Measurements from ENCODE around the gene SGPL1.

Gene SGPL1

GRCh38 chr10:70809726-70810125 lies 6.0 kb upstream of the SGPL1 start:
- no peak for DNase-seq (ENCODE audit: low read depth, low spot score)

GRCh38 chr10:70810967-70811366 lies 4.8 kb upstream of the SGPL1 start:
- no peak for DNase-seq (ENCODE audit: low read depth, low spot score)

- no peak for DNase-seq (ENCODE audit: low read depth, low spot score)
Measured at GRCh38 chr10:70811881-70812280, 3.9 kb upstream of the SGPL1 start.

GRCh38 chr10:70812814-70813213 lies 2.9 kb upstream of the SGPL1 start:
- no peak for DNase-seq (ENCODE audit: low read depth, low spot score)

- no peak for DNase-seq (ENCODE audit: low read depth, low spot score)
Measured at GRCh38 chr10:70814126-70814525, 1.6 kb upstream of the SGPL1 start.

GRCh38 chr10:70816220-70816894 lies 609 bp downstream of the SGPL1 start:
- no peak for DNase-seq (ENCODE audit: low read depth, low spot score)

GRCh38 chr10:70820976-70821750 lies 5.4 kb downstream of the SGPL1 start:
- no peak for DNase-seq (ENCODE audit: low read depth, low spot score)

- no peak for DNase-seq (ENCODE audit: low read depth, low spot score)
Measured at GRCh38 chr10:70822076-70822820, 6.5 kb downstream of the SGPL1 start.

- no peak for DNase-seq (ENCODE audit: low read depth, low spot score)
Measured at GRCh38 chr10:70827086-70827757, 11.5 kb downstream of the SGPL1 start.

- no peak for DNase-seq (ENCODE audit: low read depth, low spot score)
Measured at GRCh38 chr10:70828923-70829322, 13.2 kb downstream of the SGPL1 start.

GRCh38 chr10:70829543-70829942 lies 13.8 kb downstream of the SGPL1 start:
- DNase-seq (ENCODE audit: low read depth, low spot score) = no peak

- DNase-seq (ENCODE audit: low read depth, low spot score) = no peak
Measured at GRCh38 chr10:70830164-70830563, 14.4 kb downstream of the SGPL1 start.

- DNase-seq (ENCODE audit: low read depth, low spot score) = no peak
Measured at GRCh38 chr10:70832221-70832620, 16.5 kb downstream of the SGPL1 start.

GRCh38 chr10:70832852-70833528 lies 17.2 kb downstream of the SGPL1 start:
- no peak for DNase-seq (ENCODE audit: low read depth, low spot score)

GRCh38 chr10:70833601-70834000 lies 17.9 kb downstream of the SGPL1 start:
- DNase-seq (ENCODE audit: low read depth, low spot score) = no peak

GRCh38 chr10:70834021-70834420 lies 18.3 kb downstream of the SGPL1 start:
- no peak for DNase-seq (ENCODE audit: low read depth, low spot score)

GRCh38 chr10:70834441-70835151 lies 18.8 kb downstream of the SGPL1 start:
- no peak for DNase-seq (ENCODE audit: low read depth, low spot score)

- DNase-seq (ENCODE audit: low read depth, low spot score) = no peak
Measured at GRCh38 chr10:70836319-70836718, 20.6 kb downstream of the SGPL1 start.

GRCh38 chr10:70837660-70838059 lies 21.9 kb downstream of the SGPL1 start:
- DNase-seq (ENCODE audit: low read depth, low spot score) = no peak

- DNase-seq (ENCODE audit: low read depth, low spot score) = no peak
Measured at GRCh38 chr10:70838270-70838805, 22.6 kb downstream of the SGPL1 start.
